Uterus (tissue), 4 donors: Measurements from ENCODE around the gene P2RX3. TPM values are rescaled to one million over a fixed set of nuclear protein-coding genes. Genes with fewer than 3 reads are reported as not detected.
"Not testable (repeated sequence)": the region's sequence is repeated elsewhere in the genome, so short reads cannot be mapped to it uniquely, and the experiment has no call there.

Source experiments
- DNase-seq, 2 donors: peaks; one replicate each; pipeline ENCODE4 v3.0.0-alpha.2; 2019 to 2020
- H3K27ac ChIP-seq, 2 donors: fragments of 200-600 bp; sonication (generic); 1 replicate in 1 of 2; 2 replicates in 1 of 2; pipeline ENCODE4 v1.5.1; 2016 to 2018
- H3K27me3 ChIP-seq, 2 donors: fragments of 200-600 bp; sonication (generic); one replicate each; pipeline ENCODE4 v1.5.1; 2018 to 2019; ENCODE audit warnings: control low read depth in 1 of 2
- H3K36me3 ChIP-seq, 2 donors: fragments of 200-600 bp; sonication (generic); one replicate each; pipeline ENCODE4 v1.5.1; 2019; ENCODE audit warnings: control low read depth in 1 of 2
- H3K4me1 ChIP-seq, 2 donors: fragments of 200-600 bp; sonication (generic); one replicate each; pipeline ENCODE4 v1.5.1; 2018 to 2019; ENCODE audit warnings: control low read depth in 1 of 2
- H3K4me3 ChIP-seq, 2 donors: fragments of 200-600 bp; sonication (generic); 1 replicate in 1 of 2; 2 replicates in 1 of 2; pipeline ENCODE4 v1.5.1; 2018 to 2019; ENCODE audit warnings: mild to moderate bottlenecking in 1 of 2
- H3K9me3 ChIP-seq, 2 donors: fragments of 200-600 bp; sonication (generic); one replicate each; pipeline ENCODE4 v1.5.1; 2019; ENCODE audit warnings: control low read depth in 1 of 2
- CTCF ChIP-seq, 4 experiments: fragments of 200-600 bp in 2 of 4; fragments of 450-650 bp in 2 of 4; sonication (generic) in 2 of 4; IDR thresholded peaks; one replicate each; pipeline ENCODE4 v1.5.1; 2016 to 2019; ENCODE audit warnings: antibody characterized with exemption in 4 of 4, mild to moderate bottlenecking in 2 of 4, moderate library complexity in 1 of 4
- POLR2A ChIP-seq, 2 donors: fragments of 450-650 bp; IDR thresholded peaks; one replicate each; pipeline ENCODE4 v1.6.1; 2016; ENCODE audit warnings: antibody characterized with exemption in 2 of 2, mild to moderate bottlenecking in 1 of 2, moderate library complexity in 1 of 2
- intact Hi-C: fragments of 100-400 bp; cut with DNase I; formaldehyde crosslinking; loops from one replicate; pipeline ENCODE4 v1.15.1; 2023; ENCODE audit warnings: low total_unique reads
- total RNA-seq, 4 donors: library from RNA; depleted of rRNA in 3 of 4; stranded (reverse); fragments of >200 nt in 3 of 4; gene quantifications; one replicate each; pipeline versions ENCODE4 v1.1.0 to v1.2.4, GENCODE V29; 2014 to 2023
- donor health status: DM: yes; HTN: yes; CAD: no.

The P2RX3 gene
- total RNA-seq, 4 donors from 2014 or later, result 0.69 TPM; not detected in 3

GRCh38 chr11:57359396-57359795, 21.2 kb downstream of the P2RX3 start:
- no peak for DNase-seq
- Histone ChIP-seq H3K4me3 (no peak overlapping the region), H3K27me3 (no peaks in the 10 kb centered on the region), H3K4me1 (no peaks in the 10 kb centered on the region), H3K36me3 (no peaks in the 10 kb centered on the region), H3K27ac (no peak overlapping the region), H3K9me3 (no peaks in the 10 kb centered on the region)
- TF ChIP-seq POLR2A (IDR thresholded peaks at IDR 0.05) (no peak), CTCF (IDR thresholded peaks at IDR 0.05) (no peak)
- intact Hi-C loops, result no loop called here

DNA sequence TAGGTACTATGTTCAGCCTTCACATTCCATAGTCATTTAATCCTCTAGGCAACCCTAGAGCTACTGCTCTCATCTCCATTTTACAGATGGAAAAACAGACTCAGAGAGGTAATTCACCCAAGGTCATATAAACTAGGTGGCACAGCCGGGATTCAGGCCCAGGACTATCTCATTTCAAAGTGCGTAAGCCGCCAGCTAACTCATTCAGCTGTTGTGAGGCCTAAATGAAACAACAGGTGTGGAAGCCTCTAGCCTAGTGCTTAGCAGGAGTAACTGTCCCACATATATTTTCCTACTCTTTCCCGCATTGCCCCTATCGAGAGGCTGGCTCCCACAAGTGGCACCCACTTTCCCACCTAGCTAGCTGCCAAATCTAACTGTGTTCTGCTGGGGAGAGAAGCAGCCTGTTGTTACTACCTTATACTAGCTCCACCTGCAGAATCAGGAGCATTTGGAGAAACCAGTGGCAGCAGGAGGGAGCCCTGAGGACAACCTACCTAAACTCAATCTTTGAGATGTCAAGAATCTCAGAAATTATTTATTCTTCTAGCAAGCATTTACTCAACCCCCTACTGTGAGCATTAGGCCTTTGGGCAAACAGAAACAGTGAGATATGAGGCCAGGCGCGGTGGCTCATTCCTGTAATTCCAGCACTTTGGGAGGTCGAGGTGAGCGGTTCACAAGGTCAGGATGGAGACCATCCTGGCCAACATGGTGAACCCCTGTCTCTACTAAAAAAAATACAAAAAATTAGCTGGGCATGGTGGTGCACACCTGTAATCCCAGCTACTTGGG, 21.9 kb downstream of the P2RX3 start:
- Histone ChIP-seq H3K4me1 (no peaks in the 10 kb centered on the region), H3K36me3 (no peaks in the 10 kb centered on the region), H3K4me3 (no peak overlapping the region), H3K27ac (no peak overlapping the region), H3K27me3 (no peaks in the 10 kb centered on the region), H3K9me3 (no peaks in the 10 kb centered on the region)
- TF ChIP-seq CTCF (IDR thresholded peaks at IDR 0.05) (no peak), POLR2A (IDR thresholded peaks at IDR 0.05) (no peak)
- no peak for DNase-seq
- intact Hi-C loops, result no loop called here

GRCh38 chr11:57360991-57361390, 22.8 kb downstream of the P2RX3 start:
- Histone ChIP-seq H3K27ac (no peak overlapping the region), H3K36me3 (no peaks in the 10 kb centered on the region), H3K9me3 (no peaks in the 10 kb centered on the region), H3K27me3 (no peaks in the 10 kb centered on the region), H3K4me1 (no peaks in the 10 kb centered on the region), H3K4me3 (no peak overlapping the region)
- TF ChIP-seq CTCF (IDR thresholded peaks at IDR 0.05), result no peak
- TF ChIP-seq POLR2A (IDR thresholded peaks at IDR 0.05), result no peak
- DNase-seq, result no peak
- intact Hi-C loops, result no loop called here

GRCh38 chr11:57361420-57361819, 23.3 kb downstream of the P2RX3 start:
- not testable (repeated sequence) for DNase-seq

GRCh38 chr11:57361926-57362325, 23.8 kb downstream of the P2RX3 start:
- no peaks in the 10 kb centered on the region for H3K9me3 ChIP-seq
- intact Hi-C loops, result no loop called here
- no peaks in the 10 kb centered on the region for H3K4me1 ChIP-seq
- H3K27ac ChIP-seq, result no peak overlapping the region
- no peak for TF ChIP-seq CTCF (IDR thresholded peaks at IDR 0.05)
- no peak for TF ChIP-seq POLR2A (IDR thresholded peaks at IDR 0.05)
- no peaks in the 10 kb centered on the region for H3K27me3 ChIP-seq
- H3K36me3 ChIP-seq, result no peaks in the 10 kb centered on the region
- no peak for DNase-seq
- no peak overlapping the region for H3K4me3 ChIP-seq

More at GRCh38 chr11:57361420-57361819, 23.3 kb downstream of the P2RX3 start:
- H3K36me3 ChIP-seq, H3K9me3 ChIP-seq, H3K4me1 ChIP-seq, H3K4me3 ChIP-seq, intact Hi-C loops, H3K27me3 ChIP-seq, H3K27ac ChIP-seq: not testable (repeated sequence)
